ENCODE results near the gene TSC22D3.
"Not testable (repeated sequence)": the region's sequence is repeated elsewhere in the genome, so short reads cannot be mapped to it uniquely, and the experiment has no call there.

TSC22D3 gene

DNA sequence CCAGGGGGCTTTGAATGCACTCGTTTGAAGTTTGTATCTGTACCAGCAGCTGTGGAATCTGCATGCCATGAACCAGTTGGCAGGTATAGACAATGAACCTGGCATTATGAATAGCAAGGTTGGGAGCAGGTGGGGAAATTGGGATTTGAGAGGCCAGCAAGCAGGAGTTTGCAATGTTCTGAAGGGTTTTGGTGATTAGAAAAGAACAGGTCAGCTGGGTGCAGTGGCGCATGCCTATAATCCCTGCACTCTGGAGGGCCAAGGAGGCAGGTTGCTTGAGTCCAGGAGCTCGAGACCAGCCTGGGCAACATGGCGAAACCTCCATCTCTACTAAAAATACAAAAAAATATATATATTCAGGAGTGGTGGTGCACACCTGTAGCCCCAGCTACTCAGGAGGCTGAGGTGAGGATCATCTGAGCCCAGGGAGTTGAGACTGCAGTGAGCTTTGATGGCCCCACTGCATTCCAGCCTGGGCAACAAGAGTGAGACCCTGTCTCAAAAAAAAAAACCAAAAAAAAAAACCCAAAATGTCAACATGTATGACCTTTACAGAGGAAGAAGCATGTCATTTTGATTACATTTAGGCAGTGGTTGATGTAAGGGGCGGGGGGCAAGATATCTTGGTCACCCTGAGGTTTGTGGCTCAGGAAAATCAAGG is 63.9 kb downstream of the TSC22D3 start:
- DNase-seq: no peak

DNA sequence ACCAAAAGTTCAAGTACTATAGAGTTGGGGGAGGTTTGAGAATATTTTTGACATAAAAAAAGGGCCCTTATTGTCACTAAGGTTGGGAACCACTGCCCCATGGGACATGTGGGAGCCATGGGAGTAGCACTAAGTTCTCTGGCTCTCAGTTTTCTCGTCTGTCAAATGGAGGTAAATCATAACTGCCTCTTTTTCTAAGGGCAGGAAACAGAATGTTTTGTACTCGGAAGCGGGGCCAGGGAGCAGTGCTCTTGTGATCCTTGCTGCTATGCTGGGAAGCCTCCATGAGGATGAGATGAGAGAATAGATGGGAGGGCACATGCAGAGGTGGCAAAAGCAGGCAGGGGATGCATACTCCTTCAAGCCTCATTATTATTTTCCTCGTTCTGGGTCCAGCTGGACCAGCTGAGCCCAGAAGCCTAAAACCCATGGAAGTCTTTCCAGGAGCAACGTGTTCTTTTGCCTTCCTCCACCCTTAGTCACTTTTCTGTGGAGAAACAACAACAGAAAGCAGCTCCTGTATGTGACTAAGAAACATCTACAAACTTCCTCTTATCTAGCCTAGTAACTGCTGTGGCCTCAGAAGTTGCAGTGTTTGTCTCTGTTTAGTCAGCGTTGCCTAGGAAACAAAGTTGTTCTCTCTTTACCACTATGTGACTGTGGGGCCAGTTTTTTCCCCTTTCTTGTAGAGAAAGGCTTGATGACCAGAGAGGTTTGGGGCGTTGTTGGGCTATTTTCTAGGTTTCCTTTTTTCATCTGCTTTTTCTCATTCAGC is 64.8 kb downstream of the TSC22D3 start:
- peak; percentile 6 to 45 for DNase-seq

DNA sequence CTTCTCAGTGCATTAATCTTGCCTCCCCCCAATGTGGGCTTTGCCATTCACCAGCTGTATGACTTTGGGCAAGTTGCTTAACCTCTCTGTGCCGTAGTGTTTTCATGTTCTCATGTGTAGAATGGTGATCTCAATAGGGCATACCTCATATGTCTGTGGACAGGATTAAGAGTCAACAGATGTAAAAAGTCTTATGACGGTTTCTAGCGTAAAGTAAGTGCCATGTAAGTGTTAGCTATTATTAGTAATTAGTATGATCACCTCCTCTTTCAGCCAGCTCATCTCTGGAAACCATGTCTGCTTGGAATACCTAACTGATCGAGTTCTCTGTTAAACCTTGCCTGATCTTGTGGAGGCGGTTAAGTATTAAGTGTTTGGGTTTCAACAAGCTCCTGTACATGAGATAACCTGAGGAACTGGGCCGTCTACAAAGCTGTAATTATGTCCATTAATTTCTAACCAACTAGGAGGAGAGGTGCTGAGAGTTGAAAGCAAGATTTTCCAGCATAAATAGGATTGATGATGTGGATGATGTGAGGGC is 66.3 kb downstream of the TSC22D3 start:
- no peak for DNase-seq

DNA sequence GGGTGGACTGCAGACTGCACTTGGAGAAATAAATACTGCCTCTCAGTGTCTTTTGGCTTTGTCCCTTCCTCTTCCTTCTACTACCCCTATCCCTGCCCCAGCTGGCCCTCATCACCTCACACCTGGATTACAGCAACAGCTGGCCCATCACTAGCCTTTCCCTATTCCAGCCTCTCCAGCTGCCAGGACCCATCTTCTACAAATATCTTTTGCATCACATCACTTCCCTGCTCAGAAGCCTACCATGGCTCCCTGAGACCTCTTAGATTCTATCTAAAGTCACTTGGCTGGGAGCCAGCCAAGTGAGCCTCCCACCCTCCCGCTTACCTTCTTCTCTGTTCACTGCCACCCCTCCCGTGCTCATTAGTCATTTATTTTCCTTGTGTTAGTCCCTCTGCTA is 66.8 kb downstream of the TSC22D3 start:
- DNase-seq: no peak

DNA sequence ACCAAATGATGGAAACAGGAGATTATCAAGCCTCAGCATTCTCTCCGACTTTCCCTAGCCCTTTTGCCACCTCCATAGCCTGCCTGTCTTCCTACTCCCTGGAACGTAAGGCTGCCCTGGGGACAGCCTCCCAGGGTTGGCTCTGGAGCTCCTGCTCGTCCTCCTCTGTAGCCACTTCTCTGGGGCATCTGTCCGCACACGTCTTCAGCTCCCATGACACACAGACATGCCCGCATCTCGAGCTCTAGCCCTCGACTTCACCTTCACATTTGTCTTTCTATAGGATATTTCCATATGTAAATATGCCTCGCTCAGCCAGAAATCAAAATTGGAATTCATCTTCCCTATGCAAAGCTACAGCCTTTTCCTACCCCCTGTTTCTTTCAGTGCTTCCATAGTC is 67.7 kb downstream of the TSC22D3 start:
- DNase-seq: no peak

DNA sequence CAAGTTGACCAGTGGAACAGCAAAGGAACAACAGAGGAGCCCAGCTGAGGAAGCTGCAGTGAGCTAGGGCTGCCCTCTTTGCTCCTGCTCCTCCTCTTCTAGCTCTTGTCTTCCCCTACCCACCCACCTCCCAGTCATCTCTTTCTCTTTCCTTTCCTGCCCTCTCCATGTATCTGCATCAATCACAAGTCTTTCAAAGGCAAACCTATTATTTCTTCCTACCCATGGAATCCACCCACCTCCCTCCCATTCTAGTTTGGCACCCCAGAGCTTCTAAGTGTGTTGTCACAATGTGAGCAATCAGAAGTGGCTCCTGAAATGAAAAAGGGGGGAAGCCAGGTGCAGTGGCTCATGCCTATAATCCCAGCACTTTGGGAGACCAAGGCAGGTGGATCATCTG is 69.3 kb downstream of the TSC22D3 start:
- no peak for DNase-seq

DNA sequence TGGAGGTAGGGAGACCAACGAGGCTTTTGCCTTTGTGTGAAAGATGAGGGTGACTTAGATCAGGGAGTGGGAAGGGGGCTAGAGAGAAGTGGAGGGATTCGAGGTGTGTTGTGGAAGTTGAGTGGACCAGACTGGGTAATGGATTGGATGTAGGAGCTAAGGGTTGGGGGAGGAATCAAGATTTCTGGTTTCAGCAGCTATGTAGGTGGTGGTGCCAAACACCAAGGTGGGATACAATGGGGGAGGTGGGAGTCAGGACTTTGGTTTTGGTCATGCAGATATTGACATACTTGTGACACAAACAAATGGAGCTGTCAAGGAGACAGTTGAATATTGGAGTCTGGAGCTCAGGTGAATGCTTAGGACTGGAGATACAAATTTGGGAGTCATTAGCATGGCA is 71.0 kb downstream of the TSC22D3 start:
- DNase-seq: no peak

DNA sequence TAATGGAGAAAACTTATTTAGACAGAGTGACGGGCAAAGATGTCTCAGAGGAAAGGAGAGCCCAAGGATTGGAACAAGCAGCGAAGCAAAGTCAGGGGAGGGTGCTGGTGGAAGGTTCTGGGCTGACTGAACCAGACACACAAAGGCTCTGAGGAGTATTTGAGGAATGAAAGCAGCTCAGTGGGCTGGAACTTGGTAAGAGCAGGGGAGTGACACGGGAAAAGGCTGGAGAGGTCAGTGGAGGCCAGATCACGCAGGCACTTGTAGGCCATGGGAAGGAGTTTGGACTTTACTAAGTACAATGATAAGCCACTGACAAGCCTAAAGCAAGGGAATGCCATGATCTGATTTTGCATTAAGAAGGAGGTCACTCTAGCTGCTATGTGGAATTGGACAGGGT is 71.4 kb downstream of the TSC22D3 start:
- DNase-seq: no peak

DNA sequence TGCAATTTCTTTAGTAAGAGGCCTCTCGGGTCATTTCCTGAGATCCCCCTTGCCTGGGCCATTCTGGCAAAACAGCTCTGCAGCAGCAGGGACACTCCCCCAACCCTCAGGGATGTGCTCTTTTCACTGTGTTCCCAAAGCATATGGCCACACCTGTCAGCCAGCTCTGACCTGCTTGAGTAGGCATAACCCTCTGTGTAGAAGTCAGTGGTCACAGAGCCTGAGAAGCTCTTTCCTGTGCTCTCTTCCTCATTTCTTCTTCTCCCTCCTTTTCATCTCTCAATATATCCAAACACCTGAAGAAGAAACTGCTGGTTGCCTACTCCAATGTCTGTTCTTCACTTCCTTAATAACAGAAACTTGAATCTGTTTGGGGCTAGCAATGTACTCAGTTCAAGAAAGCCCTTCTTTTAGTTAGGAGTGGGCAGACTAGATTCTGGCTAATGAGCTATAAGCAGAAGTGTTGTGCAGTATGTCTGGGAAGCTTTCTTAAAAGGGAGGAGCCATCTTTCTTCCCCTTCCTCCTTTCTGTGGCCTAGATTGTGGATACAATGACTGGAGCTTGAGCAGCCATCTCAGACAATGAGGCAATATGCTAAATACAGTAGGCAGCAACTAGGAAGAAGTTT is 74.0 kb downstream of the TSC22D3 start:
- no peak for DNase-seq

DNA sequence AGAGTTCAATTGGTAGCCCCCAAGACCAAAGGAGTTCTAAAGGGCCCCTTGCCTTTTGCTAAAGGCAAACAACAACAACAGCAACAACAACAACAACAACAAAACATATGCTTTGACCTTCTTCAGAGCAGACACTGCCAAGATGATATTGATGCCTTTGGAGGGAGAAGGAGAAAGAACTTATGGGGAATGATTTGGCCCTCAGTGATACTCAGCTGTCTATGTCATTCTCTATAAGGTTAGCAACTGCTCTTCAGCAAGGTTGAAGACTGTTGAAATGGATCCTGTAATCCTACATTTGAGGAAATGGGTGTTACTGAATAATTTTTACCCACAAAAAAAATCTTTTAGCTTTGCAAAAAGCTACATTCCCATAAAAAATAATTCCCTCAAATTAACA is 74.8 kb downstream of the TSC22D3 start:
- no peak for DNase-seq

DNA sequence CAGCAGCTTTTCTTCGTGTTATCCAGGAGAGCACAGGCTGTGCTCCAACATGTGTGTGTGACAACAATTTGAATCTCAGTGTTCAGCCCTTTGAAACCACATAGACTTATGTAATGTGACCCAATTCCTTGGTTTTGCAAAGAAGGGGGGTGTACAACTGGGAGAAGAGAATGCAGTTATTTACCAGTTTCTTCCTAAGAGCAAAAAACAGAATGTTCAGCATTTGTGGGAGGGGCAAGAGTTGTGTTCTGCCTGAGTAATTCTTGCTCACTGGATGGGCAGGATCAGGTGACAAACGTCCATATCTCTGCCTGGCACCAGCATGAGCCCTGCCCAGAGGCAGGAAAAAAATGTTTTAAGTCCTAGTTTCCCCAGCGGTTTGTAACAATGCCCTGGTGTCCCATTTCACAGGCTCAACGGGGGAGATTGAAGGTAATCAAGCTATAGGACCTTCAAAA is 75.2 kb downstream of the TSC22D3 start:
- DNase-seq: no peak

DNA sequence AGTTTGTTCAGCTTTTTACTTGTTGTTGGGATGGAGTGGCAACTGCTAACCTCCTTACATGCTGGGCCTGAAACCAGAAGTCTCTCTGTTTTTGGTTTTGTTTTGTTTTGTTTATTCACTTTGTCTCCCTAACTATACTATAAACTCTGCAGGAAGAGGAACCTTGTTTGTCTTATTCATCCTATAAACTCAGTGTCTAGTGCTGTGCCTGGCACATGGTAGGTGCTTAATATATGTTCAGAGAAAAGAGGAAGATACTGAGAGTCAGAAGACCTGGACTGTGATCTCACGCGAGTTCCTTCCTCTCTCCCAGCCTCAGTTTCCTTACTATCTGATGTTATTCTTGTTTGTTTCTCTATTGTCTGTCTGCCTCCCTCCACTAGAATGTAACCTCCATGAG is 76.0 kb downstream of the TSC22D3 start:
- DNase-seq: no peak

DNA sequence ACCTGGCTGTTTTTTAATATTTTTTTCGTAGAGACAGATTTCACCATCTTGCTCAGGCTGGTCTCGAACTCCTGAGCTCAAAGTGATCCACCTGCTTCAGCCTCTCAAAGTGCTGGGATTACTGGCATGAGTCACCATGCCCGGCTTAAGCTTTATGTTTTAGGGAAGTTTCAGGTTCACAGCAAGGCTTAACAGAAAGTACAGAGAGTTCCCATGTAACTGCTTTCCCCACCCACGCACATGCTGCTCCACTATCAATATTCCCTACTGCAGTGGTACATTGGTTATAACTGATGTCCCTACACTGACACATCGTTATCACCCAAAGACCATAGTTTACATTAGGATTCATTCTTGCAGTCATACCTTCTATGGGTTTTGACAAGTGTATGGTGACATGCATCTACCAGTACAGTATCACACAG is 84.6 kb downstream of the TSC22D3 start:
- DNase-seq: no peak

DNA sequence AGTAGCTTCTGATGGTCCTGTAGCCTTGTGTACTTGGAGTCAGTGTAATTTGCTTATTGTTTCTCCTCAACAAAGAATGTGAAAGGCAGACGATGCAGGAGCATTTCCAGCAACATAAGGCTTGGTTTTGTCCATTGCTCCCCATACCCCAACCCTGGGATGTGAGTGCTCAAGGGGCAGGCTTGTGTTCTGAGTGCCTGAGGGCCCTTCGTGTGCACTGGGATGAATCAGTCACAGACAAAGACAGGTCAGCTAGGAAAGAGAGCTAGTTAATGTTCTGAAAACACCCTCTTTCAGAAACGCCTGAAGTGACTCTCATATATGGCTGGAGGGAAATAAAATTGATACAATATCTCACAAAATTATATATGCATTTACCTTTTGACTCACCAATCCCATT is 88.1 kb downstream of the TSC22D3 start:
- DNase-seq: no peak

DNA sequence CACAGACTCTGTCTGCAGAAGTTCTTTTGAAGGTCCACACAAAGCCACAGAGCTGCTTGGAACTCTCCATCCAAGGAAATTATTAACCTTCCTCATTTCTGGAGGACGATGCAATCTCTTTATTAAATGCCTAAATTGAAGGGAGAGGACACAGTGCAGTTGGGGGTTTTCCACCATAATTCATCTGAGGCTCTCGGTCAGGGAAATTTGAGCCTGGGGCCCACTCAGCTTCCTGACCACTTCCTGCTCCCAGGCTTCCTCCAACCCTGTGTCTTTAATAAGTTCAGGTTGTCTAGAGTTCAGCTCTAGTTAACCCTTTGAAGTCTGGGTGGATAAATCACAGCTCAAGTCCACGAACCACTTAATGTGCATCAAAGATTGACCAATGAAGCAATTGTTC is 88.8 kb downstream of the TSC22D3 start:
- no peak for DNase-seq

DNA sequence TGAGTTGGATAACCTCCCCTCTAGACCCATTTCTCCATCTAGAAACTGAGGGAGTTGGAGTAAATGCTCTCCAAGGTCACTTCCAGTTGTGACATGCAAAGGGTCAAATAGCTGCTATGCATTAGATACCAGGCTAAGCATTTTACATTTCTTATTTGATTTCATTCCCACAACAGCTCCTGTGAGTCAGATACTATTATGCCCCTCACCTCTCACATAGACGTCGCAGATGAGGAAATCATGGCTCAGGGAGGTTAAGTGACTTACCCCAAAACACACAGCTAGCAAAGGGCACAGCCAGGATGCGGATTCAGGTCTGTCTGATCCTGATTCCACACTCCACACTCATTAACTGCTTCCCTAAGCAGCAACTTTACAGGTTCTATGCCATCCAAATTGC is 89.6 kb downstream of the TSC22D3 start:
- no peak for DNase-seq

DNA sequence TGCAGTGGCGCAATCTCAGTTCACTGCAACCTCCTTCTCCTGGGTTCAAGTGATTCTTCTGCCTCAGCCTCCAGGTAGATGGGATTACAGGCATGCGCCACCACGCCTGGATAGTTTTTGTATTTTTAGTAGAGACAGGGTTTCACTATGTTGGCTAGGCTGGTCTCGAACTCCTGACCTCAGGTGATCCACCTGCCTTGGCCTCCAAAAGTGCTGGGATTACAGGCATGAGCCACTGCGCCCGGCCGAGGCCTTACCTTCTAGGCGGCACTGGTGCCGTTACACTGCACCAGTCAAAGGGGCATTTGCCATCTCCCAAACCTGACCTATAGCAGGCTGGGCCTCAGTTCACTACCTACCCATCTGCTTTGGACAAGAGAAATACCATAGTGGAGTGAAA is 90.0 kb downstream of the TSC22D3 start:
- DNase-seq: not testable (repeated sequence)

DNA sequence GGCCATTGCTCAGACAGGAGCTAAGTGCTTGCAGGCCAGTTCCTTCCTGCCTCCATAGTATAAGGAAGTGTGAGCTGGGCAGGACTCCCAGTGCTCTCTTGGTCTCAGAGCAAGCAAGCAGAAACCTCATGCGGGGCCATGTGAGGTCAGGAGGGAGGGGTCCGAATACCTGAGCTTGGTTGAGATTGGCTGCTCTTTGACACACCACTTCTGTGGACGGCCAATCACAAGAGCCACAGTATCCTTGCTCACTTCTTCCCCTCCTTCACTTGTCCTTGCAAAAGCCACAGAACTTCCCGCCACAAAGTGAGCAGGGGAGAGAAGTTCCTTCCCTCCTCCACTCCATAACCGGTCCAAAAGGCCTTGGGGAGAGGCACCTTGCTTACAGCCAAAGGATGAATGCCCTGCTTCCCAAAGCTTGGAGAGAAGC is 90.6 kb downstream of the TSC22D3 start:
- no peak for DNase-seq

DNA sequence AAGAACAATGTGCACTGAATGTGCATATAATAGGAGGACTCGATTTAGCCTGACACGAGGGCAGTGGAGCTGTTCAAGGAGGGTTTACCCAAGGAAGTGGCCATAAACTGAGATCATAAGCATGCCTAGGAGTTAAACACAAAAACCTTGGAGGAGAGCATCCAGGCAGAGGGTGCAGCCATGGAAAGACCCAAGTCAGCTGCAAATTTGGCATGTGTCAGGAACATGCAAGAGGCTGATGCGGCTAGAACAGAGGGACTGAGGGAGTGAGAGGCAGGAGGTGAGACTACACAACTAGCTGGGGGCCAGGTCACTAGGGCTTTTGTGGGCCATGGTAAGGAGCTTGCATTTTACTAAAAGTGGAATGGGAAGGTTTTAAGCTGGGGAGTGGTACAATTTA is 91.7 kb downstream of the TSC22D3 start:
- DNase-seq: no peak

DNA sequence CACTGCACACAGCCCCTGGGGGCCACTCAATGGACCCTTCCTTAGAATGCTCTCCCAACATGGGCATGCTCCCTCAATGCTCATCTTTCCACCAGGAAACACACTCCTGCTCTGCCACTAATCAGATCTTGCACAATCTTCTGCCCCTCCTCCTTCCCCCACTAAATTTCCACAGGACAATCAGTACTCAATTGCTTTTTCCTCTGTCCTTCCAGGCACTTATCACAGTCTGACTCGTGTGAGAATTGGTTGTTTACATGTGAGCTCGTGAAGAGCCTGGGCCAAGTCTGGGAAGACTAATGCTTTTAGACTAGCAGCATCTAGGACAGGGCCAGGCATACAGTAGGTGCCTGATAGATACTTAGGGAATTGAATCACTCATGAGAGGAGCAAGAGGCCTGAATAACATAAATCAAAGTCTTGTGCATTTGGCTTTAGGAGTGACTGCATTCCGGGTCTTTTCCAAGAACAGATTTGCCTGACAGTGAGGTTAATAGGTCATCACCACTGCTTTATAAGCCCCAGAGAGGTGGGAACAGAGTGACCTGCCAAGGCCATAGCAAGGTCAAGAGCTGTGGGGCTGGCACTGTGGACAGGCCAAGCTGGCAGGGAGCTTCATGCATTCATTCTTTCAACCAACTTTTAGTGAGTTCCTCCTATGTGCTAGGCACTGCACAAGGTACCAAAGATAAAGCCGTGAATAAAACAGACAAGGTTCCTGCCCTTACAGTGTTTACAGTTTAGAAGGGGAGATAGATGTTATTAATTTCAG is 92.3 kb downstream of the TSC22D3 start:
- no peak for DNase-seq

DNA sequence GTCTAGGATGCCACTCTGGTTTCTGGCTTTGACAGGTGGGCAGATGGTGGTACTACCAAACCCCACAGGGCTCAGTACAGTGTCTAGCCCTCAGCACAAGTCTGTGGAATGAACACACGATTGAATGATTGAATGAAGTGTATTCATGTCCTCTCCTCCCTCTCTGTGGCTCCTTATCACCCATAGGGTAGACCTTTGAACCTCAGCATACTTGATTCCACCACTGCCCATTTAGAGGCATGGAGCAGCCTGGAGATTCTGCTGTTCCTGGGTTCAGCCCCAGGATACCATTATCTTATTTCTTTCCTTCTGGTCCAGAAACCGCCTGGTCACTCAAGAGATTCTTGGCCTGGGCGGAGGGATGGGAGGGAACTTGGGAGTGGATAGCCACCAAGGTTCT is 93.3 kb downstream of the TSC22D3 start:
- DNase-seq: no peak

DNA sequence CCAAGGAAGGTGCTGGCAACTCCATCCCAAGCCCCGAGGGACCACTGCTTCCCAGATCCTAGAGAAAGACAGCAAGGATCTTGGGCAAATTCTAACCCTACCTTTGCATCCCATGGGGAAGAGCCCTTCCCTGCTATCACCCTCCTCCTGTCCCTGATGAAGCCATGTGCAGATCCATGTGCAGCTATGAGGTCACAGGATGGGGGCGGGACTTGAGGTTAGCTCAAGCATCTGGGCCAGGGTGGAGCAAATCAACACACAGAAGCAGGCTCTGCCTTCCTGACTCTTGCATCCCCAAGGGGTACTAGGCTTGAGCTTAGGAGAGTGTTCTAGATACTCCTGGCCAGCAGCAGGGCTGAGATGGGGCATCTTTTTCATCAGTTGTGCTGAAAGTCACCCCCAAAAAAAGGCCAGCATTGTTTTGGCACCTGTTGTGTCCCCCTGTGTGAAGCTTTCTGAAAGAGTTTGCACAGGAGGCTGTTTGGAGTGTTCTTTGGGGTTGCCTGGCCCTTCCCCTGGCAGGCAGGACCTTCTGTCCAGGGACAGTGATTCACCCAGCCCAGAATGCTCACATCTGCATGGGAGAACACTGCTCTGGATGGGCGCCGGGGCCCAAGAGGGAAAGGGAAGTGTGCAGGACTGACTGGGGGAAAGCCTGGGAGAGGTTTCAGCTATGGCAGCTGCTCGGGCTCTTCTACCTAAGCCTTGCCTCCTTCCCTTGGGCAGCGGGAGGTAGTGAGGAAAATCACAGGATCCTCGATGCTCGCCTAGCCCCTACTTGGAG is 96.4 kb downstream of the TSC22D3 start:
- peak; percentile 57 to 68 for DNase-seq

All from stimulated activated CD4-positive, alpha-beta T cell treated with anti-CD3 and anti-CD28 coated beads, Interleukin-2, amount 100 ng/mL, for 24 hours (primary cell).